WTC11 (cell line): Measurements from ENCODE around the gene MTG1. TPM values are rescaled to one million over a fixed set of nuclear protein-coding genes. Genes with fewer than 3 reads are reported as not detected.

Experiments
- ATAC-seq: fragments of 200-7000 bp; cut with Tn5 transposase; 2 replicates; pipeline ENCODE4 v1.10.0; 2021; ENCODE audit warnings: mild to moderate bottlenecking, moderate library complexity
- CTCF ChIA-PET: fragments of 300-600 bp; sonication (Branson Sonifier 250); formaldehyde crosslinking; loops from one replicate; lab custom pipeline; 2021; ENCODE audit warnings: antibody characterized with exemption; lab: Charles Lee
- POLR2A ChIA-PET: fragments of 350-600 bp; sonication (Branson Sonifier 250); formaldehyde crosslinking; loops from one replicate; lab custom pipeline; 2021; ENCODE audit warnings: antibody characterized with exemption; lab: Charles Lee
- DNase-seq: peaks from one replicate; pipeline ENCODE4 v3.0.0; 2021; ENCODE audit warnings: low spot score
- H3K27ac Mint-ChIP-seq: 2 replicates; pipeline ENCODE4 v1.8.0; 2021; ENCODE audit warnings: mixed read lengths
- H3K27me3 Mint-ChIP-seq: 2 replicates; pipeline ENCODE4 v1.8.0; 2021; ENCODE audit warnings: low read depth, mild to moderate bottlenecking, moderate library complexity, mixed read lengths
- H3K36me3 Mint-ChIP-seq: 2 replicates; pipeline ENCODE4 v1.8.0; 2021; ENCODE audit warnings: mixed read lengths
- H3K4me1 Mint-ChIP-seq: 2 replicates; pipeline ENCODE4 v1.8.0; 2022; ENCODE audit warnings: mixed read lengths
- H3K4me3 Mint-ChIP-seq: 2 replicates; pipeline ENCODE4 v1.8.0; 2021; ENCODE audit warnings: mild to moderate bottlenecking, moderate library complexity, mixed read lengths
- H3K9me3 Mint-ChIP-seq: 2 replicates; pipeline ENCODE4 v1.8.0; 2021; ENCODE audit warnings: mixed read lengths
- ATF1 ChIP-seq: sonication (generic); formaldehyde crosslinking; IDR thresholded peaks from 2 replicates; pipeline ENCODE4 v1.8.1; 2023; ENCODE audit warnings: mild to moderate bottlenecking, moderate library complexity, missing genetic modification reagents
- CBFB ChIP-seq: sonication (generic); formaldehyde crosslinking; IDR thresholded peaks from 2 replicates; pipeline ENCODE4 v1.8.1; 2022; ENCODE audit warnings: mild to moderate bottlenecking, low read depth, missing genetic modification reagents
- ESRRA ChIP-seq: sonication (generic); formaldehyde crosslinking; IDR thresholded peaks from 2 replicates; pipeline ENCODE4 v1.8.1; 2022; ENCODE audit warnings: mild to moderate bottlenecking, missing genetic modification reagents, borderline replicate concordance
- FOXP1 ChIP-seq: sonication (generic); formaldehyde crosslinking; IDR thresholded peaks from 2 replicates; pipeline ENCODE4 v1.8.0; 2022; ENCODE audit warnings: missing genetic modification reagents, mild to moderate bottlenecking, moderate library complexity, borderline replicate concordance
- HMGA2 ChIP-seq: fragments of 250-450 bp; sonication (Bioruptor Pico); IDR thresholded peaks from 2 replicates; pipeline ENCODE4 v1.4.0; 2021; ENCODE audit warnings: mild to moderate bottlenecking, moderate library complexity
- JUN ChIP-seq: sonication (generic); formaldehyde crosslinking; IDR thresholded peaks from 2 replicates; pipeline ENCODE4 v1.8.0; 2023; ENCODE audit warnings: mild to moderate bottlenecking, missing genetic modification reagents
- NR3C1 ChIP-seq: sonication (generic); formaldehyde crosslinking; conservative IDR thresholded peaks from 2 replicates; pipeline ENCODE4 v1.8.1; 2023; ENCODE audit warnings: low read depth, mild to moderate bottlenecking, missing genetic modification reagents
- OVOL2 ChIP-seq: fragments of 250-450 bp; sonication (Bioruptor Pico); IDR thresholded peaks from 2 replicates; pipeline ENCODE4 v1.9.0; 2021; ENCODE audit warnings: mild to moderate bottlenecking, borderline replicate concordance
- PRRX2 ChIP-seq: fragments of 250-450 bp; sonication (Bioruptor Pico); IDR thresholded peaks from 2 replicates; pipeline ENCODE4 v1.8.0; 2021; ENCODE audit warnings: mild to moderate bottlenecking
- ZNF396 ChIP-seq: fragments of 250-450 bp; sonication (Bioruptor Pico); IDR thresholded peaks from 2 replicates; pipeline ENCODE4 v1.8.0; 2021; ENCODE audit warnings: mild to moderate bottlenecking, moderate library complexity, borderline replicate concordance
- total RNA-seq: library from RNA; stranded (reverse); gene quantifications from 3 replicates; pipeline ENCODE4 v1.2.3, GENCODE V29; 2021
- TF ChIP-seq, protein P1 (sequence below): sonication (generic); formaldehyde crosslinking; IDR thresholded peaks from 2 replicates; pipeline ENCODE4 v1.8.0; 2022; ENCODE audit warnings: missing genetic modification reagents
- TF ChIP-seq, protein P2 (sequence below): sonication (generic); formaldehyde crosslinking; IDR thresholded peaks from 2 replicates; pipeline ENCODE4 v1.8.0; 2022; ENCODE audit warnings: mild to moderate bottlenecking, missing genetic modification reagents
- TF ChIP-seq, protein P3 (sequence below): sonication (generic); formaldehyde crosslinking; IDR thresholded peaks from 2 replicates; pipeline ENCODE4 v1.8.0; 2023; ENCODE audit warnings: mild to moderate bottlenecking, missing genetic modification reagents
- TF ChIP-seq, protein P4 (sequence below): fragments of 250-450 bp; sonication (Bioruptor Pico); IDR thresholded peaks from 2 replicates; pipeline ENCODE4 v2.1.2; 2022; ENCODE audit warnings: mild to moderate bottlenecking, moderate library complexity
- TF ChIP-seq, protein P5 (sequence below): fragments of 250-450 bp; sonication (Bioruptor Pico); conservative IDR thresholded peaks from 2 replicates; pipeline ENCODE4 v1.9.0; 2021; ENCODE audit warnings: mild to moderate bottlenecking
- TF ChIP-seq, protein P6 (sequence below): sonication (generic); formaldehyde crosslinking; IDR thresholded peaks from 2 replicates; pipeline ENCODE4 v1.8.1; 2022; ENCODE audit warnings: missing genetic modification reagents, borderline replicate concordance

Gene MTG1
- total RNA-seq, 1 experiment from 2014 or later = 63.0 TPM

DNA sequence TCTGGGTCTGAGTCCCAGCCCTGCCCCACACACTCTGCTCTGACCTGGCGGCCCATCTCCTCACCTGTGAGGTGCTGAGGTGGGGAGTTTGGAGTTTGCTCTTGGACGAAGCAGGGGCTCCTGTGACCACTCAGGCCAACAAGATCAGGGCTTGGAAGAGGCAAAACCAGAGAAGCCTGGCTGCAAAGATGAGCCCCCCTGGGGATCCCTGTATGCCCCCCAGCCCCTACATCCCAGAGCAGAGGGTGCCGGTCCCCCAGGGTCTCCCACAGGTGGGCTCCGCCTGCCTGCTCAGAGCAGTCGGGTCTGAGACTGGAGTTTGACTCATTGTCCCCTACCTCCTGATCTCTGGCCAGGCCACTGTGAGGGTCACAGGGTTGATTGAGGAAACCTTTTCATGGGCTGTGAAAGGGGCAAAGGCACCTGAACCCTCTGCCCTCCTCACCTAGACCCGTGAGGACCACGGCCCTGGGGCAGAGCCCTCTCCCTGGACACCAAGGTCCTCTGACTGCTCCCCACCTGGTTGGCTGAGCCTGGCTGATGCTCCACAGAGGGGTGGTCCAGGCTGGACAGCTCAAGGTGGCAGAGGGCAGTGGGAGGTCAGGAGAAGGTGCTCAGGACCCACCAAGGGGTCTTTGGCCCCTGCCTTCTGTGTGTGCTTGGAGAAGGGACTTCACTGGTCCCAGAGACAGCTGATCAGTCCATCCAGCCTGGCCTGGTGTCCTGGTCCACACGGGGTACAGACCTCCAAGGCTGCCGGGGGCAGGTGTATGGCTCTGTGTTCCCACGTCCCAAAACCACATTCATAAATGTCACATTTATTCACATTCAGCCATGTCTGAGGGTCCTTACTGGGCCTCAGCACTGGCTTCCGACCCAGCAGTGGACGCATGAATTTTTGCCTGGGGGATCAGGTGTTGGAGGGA is 50.6 kb downstream of the MTG1 start:
- POLR2A ChIA-PET = no interaction called here
- ATAC-seq (no peak), DNase-seq (no peak)
- CTCF ChIA-PET = no interaction called here
- TF ChIP-seq, protein P1, sequence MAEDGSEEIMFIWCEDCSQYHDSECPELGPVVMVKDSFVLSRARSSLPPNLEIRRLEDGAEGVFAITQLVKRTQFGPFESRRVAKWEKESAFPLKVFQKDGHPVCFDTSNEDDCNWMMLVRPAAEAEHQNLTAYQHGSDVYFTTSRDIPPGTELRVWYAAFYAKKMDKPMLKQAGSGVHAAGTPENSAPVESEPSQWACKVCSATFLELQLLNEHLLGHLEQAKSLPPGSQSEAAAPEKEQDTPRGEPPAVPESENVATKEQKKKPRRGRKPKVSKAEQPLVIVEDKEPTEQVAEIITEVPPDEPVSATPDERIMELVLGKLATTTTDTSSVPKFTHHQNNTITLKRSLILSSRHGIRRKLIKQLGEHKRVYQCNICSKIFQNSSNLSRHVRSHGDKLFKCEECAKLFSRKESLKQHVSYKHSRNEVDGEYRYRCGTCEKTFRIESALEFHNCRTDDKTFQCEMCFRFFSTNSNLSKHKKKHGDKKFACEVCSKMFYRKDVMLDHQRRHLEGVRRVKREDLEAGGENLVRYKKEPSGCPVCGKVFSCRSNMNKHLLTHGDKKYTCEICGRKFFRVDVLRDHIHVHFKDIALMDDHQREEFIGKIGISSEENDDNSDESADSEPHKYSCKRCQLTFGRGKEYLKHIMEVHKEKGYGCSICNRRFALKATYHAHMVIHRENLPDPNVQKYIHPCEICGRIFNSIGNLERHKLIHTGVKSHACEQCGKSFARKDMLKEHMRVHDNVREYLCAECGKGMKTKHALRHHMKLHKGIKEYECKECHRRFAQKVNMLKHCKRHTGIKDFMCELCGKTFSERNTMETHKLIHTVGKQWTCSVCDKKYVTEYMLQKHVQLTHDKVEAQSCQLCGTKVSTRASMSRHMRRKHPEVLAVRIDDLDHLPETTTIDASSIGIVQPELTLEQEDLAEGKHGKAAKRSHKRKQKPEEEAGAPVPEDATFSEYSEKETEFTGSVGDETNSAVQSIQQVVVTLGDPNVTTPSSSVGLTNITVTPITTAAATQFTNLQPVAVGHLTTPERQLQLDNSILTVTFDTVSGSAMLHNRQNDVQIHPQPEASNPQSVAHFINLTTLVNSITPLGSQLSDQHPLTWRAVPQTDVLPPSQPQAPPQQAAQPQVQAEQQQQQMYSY (CRISPR knock-in tag) = no peak
- TF ChIP-seq CBFB (CRISPR knock-in tag) (no peak), NR3C1 (CRISPR knock-in tag) (no peak), HMGA2 (CRISPR knock-in tag) (no peak), OVOL2 (CRISPR knock-in tag) (no peak)
- TF ChIP-seq, protein P2, sequence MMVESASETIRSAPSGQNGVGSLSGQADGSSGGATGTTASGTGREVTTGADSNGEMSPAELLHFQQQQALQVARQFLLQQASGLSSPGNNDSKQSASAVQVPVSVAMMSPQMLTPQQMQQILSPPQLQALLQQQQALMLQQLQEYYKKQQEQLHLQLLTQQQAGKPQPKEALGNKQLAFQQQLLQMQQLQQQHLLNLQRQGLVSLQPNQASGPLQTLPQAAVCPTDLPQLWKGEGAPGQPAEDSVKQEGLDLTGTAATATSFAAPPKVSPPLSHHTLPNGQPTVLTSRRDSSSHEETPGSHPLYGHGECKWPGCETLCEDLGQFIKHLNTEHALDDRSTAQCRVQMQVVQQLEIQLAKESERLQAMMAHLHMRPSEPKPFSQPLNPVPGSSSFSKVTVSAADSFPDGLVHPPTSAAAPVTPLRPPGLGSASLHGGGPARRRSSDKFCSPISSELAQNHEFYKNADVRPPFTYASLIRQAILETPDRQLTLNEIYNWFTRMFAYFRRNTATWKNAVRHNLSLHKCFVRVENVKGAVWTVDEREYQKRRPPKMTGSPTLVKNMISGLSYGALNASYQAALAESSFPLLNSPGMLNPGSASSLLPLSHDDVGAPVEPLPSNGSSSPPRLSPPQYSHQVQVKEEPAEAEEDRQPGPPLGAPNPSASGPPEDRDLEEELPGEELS (CRISPR knock-in tag) = no peak
- TF ChIP-seq, protein P3, sequence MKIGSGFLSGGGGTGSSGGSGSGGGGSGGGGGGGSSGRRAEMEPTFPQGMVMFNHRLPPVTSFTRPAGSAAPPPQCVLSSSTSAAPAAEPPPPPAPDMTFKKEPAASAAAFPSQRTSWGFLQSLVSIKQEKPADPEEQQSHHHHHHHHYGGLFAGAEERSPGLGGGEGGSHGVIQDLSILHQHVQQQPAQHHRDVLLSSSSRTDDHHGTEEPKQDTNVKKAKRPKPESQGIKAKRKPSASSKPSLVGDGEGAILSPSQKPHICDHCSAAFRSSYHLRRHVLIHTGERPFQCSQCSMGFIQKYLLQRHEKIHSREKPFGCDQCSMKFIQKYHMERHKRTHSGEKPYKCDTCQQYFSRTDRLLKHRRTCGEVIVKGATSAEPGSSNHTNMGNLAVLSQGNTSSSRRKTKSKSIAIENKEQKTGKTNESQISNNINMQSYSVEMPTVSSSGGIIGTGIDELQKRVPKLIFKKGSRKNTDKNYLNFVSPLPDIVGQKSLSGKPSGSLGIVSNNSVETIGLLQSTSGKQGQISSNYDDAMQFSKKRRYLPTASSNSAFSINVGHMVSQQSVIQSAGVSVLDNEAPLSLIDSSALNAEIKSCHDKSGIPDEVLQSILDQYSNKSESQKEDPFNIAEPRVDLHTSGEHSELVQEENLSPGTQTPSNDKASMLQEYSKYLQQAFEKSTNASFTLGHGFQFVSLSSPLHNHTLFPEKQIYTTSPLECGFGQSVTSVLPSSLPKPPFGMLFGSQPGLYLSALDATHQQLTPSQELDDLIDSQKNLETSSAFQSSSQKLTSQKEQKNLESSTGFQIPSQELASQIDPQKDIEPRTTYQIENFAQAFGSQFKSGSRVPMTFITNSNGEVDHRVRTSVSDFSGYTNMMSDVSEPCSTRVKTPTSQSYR (CRISPR knock-in tag) = no peak
- peaks cover 19% of the 10 kb centered on the region for H3K27me3 Mint-ChIP-seq
- H3K4me1 Mint-ChIP-seq = no peaks in the 10 kb centered on the region
- peaks cover 68% of the 10 kb centered on the region for H3K9me3 Mint-ChIP-seq
- H3K4me3 Mint-ChIP-seq = no peak overlapping the region
- H3K36me3 Mint-ChIP-seq = peaks cover 62% of the 10 kb centered on the region
- no peak overlapping the region for H3K27ac Mint-ChIP-seq

DNA sequence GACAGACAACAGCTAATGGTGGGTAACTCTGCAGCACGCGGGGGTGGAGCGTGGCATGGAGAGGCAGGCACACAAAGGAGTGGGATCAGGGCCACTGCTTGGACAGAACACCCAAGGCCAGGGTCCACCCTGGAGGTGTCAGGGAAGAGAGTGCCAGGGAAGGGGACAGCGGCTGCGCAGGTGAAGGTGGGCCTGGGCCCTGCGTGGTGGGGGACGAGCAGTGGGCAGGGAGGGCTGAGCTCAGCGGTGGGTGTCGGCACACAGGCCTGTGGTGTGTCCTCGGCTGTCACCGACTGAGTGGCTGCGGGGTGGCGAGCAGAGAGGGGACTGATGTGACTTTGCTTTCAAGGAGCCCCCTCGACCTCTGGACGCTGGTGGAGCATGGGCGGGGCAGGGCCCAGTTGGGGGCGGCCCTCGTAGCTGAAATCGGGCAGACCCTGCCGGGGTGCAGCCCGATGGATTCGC is 51.3 kb downstream of the MTG1 start:
- no peak overlapping the region for H3K4me3 Mint-ChIP-seq
- no peak for ATAC-seq
- CTCF ChIA-PET = no interaction called here
- H3K9me3 Mint-ChIP-seq = peaks cover 68% of the 10 kb centered on the region
- no peaks in the 10 kb centered on the region for H3K4me1 Mint-ChIP-seq
- DNase-seq = no peak
- POLR2A ChIA-PET = no interaction called here
- peaks cover 18% of the 10 kb centered on the region for H3K27me3 Mint-ChIP-seq
- H3K36me3 Mint-ChIP-seq = peaks cover 59% of the 10 kb centered on the region
- H3K27ac Mint-ChIP-seq = no peak overlapping the region
- no peak for TF ChIP-seq PRRX2 (CRISPR knock-in tag)
- TF ChIP-seq ESRRA = no peak
- no peak for TF ChIP-seq JUN (CRISPR knock-in tag)
- TF ChIP-seq, protein P3 (CRISPR knock-in tag) = no peak
- TF ChIP-seq, protein P4, sequence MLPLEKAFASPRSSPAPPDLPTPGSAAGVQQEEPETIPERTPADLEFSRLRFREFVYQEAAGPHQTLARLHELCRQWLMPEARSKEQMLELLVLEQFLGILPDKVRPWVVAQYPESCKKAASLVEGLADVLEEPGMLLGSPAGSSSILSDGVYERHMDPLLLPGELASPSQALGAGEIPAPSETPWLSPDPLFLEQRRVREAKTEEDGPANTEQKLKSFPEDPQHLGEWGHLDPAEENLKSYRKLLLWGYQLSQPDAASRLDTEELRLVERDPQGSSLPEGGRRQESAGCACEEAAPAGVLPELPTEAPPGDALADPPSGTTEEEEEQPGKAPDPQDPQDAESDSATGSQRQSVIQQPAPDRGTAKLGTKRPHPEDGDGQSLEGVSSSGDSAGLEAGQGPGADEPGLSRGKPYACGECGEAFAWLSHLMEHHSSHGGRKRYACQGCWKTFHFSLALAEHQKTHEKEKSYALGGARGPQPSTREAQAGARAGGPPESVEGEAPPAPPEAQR (CRISPR knock-in tag) = no peak
- no peak for TF ChIP-seq ZNF396
- TF ChIP-seq, protein P5, sequence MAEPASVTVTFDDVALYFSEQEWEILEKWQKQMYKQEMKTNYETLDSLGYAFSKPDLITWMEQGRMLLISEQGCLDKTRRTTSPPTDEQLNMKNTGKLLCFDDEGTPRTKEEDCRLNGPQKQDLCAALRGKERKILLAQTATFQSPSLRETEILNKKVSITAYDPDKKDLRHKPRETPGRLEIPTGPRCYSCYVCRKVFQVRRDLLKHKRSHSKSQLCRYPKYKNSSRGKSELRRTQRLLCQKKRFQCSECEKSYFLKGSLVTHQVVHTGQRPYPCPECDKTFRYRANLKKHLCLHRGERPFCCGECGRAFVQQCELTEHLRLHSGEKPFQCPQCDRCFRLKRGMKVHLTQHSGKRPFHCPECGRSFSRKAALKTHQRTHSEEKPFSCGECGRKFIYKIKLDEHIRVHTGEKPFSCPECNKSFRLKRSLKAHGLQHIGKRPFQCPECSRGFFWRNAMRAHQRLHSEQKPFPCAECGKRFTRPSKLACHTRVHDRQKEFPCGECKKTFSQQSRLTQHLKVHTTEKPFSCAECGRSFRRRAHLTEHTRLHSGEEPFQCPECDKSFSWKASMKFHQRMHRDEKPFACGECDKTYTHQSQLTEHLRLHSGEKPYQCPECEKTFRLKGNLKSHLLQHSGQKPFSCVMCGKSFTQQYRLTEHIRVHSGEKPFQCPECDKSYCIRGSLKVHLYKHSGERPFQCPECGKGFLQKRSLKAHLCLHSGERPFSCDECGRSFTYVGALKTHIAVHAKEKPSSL (CRISPR knock-in tag) = no peak
- TF ChIP-seq, protein P6, sequence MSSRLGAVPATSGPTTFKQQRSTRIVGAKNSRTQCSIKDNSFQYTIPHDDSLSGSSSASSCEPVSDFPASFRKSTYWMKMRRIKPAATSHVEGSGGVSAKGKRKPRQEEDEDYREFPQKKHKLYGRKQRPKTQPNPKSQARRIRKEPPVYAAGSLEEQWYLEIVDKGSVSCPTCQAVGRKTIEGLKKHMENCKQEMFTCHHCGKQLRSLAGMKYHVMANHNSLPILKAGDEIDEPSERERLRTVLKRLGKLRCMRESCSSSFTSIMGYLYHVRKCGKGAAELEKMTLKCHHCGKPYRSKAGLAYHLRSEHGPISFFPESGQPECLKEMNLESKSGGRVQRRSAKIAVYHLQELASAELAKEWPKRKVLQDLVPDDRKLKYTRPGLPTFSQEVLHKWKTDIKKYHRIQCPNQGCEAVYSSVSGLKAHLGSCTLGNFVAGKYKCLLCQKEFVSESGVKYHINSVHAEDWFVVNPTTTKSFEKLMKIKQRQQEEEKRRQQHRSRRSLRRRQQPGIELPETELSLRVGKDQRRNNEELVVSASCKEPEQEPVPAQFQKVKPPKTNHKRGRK (CRISPR knock-in tag) = no peak
- TF ChIP-seq FOXP1 = no peak
- no peak for TF ChIP-seq ATF1
